Stimulated activated CD8-positive, alpha-beta memory T cell treated with anti-CD3 and anti-CD28 coated beads, Interleukin-12 subunit alpha, Interleukin-12 subunit beta, amount 100 ng/mL, for 4 hours (primary cell): Measurements from ENCODE around the gene INO80.
A peak's percentile ranks its signal among the peaks of the same experiment; 100 is the strongest.
"Not testable (repeated sequence)": the region's sequence is repeated elsewhere in the genome, so short reads cannot be mapped to it uniquely, and the experiment has no call there.

Source experiments
- DNase-seq: peaks from one replicate; pipeline ENCODE4 v3.0.0-alpha.2; 2020; ENCODE audit warnings: low read depth

INO80 gene

GRCh38 chr15:41116116-41116961, at the start of gene INO80:
Gene INO80 (minus strand): TSS chr15:41116280. CDS start chr15:41096310, 19,970 bp downstream.
- peak; percentile 92 for DNase-seq

- DNase-seq: no peak
Measured at GRCh38 chr15:41161736-41162135, 45.7 kb upstream of the INO80 start.

GRCh38 chr15:41161336-41161735, 45.3 kb upstream of the INO80 start:
- DNase-seq: no peak

- no peak for DNase-seq
Measured at GRCh38 chr15:41160639-41161315, 44.7 kb upstream of the INO80 start.

GRCh38 chr15:41154412-41154811, 38.3 kb upstream of the INO80 start:
- DNase-seq: no peak

GRCh38 chr15:41153733-41154132, 37.7 kb upstream of the INO80 start:
- no peak for DNase-seq

- DNase-seq: no peak
Measured at GRCh38 chr15:41151451-41152005, 35.4 kb upstream of the INO80 start.

- no peak for DNase-seq
Measured at GRCh38 chr15:41150279-41150678, 34.2 kb upstream of the INO80 start.

GRCh38 chr15:41148065-41148464, 32.0 kb upstream of the INO80 start:
- no peak for DNase-seq

- DNase-seq: no peak
Measured at GRCh38 chr15:41139619-41140018, 23.5 kb upstream of the INO80 start.

GRCh38 chr15:41139112-41139511, 23.0 kb upstream of the INO80 start:
- not testable (repeated sequence) for DNase-seq

GRCh38 chr15:41135580-41135979, 19.5 kb upstream of the INO80 start:
- not testable (repeated sequence) for DNase-seq

- DNase-seq: no peak
Measured at GRCh38 chr15:41133454-41133853, 17.4 kb upstream of the INO80 start.

GRCh38 chr15:41132094-41132493, 16.0 kb upstream of the INO80 start:
- not testable (repeated sequence) for DNase-seq

- no peak for DNase-seq
Measured at GRCh38 chr15:41128174-41128902, 12.3 kb upstream of the INO80 start.

GRCh38 chr15:41125931-41126642, 10.0 kb upstream of the INO80 start:
- DNase-seq: no peak

- DNase-seq: no peak
Measured at GRCh38 chr15:41125063-41125669, 9.1 kb upstream of the INO80 start.

- DNase-seq: no peak
Measured at GRCh38 chr15:41124058-41124457, 8.0 kb upstream of the INO80 start.

GRCh38 chr15:41122849-41123248, 6.8 kb upstream of the INO80 start:
- no peak for DNase-seq

GRCh38 chr15:41121951-41122350, 5.9 kb upstream of the INO80 start:
- DNase-seq: no peak

GRCh38 chr15:41116962-41117252, 827 bp upstream of the INO80 start:
- DNase-seq: no peak
